ENCODE measurements around the gene CTU2. TPM values are rescaled to one million over a fixed set of nuclear protein-coding genes. Genes with fewer than 3 reads are reported as not detected.
A peak's percentile ranks its signal among the peaks of the same experiment; 100 is the strongest.

CTU2 gene
- total and polyA plus RNA-seq, 10 of the 15 experiments (the other 5 are each of a cell fraction or from before 2014, with no cell fraction given): 0.32 to 44.5 (median 18.2) TPM

DNA sequence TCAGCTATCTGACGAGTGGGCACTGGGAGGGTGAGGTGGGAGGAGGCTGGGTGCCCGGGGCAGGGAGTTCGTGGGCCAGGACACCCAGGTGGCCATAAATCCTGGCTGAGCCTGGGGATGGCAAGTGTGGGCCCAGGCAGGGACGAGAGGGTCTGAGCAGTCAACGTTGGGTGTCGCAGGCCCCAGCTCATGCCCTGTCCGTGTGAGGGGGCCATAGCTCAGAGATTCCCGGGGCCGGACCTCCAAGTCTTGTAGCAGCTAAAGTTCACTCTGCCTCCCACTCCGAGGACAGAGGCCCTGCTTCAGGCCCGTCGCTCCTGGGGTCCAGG is 34.4 kb downstream of the CTU2 start:
- no peak for TF ChIP-seq TCF3 (IDR thresholded peaks at IDR 0.05; ENCODE audit: borderline replicate concordance, insufficient read depth, low read depth, low read length)
- TF ChIP-seq POLR2A (IDR thresholded peaks at IDR 0.05; ENCODE audit: low read depth, low read length): 0 out of 2 replicates have a peak, but pooled peaks have one; percentile 23
- TF ChIP-seq NR2C1 (IDR thresholded peaks at IDR 0.05): no peak
- H3K4me1 ChIP-seq (ENCODE audit: control insufficient read depth, insufficient read depth, low read length): peaks cover 9% of the 10 kb centered on the region
- DNase-seq (ENCODE audit: low read depth, low spot score): no peak
- H3K27me3 ChIP-seq (replicated peaks in 1 of 2; ENCODE audit: control insufficient read depth in 2 of 2, insufficient read depth in 2 of 2, low read length in 1 of 2): no peaks in the 10 kb centered on the region
- H3K36me3 ChIP-seq (ENCODE audit: control insufficient read depth in 2 of 2, insufficient read depth in 2 of 2, low read length in 1 of 2): peaks cover 4 to 36% of the 10 kb centered on the region in 2 experiments; a peak in 3 of 4 replicates
- H3K9ac ChIP-seq (ENCODE audit: control insufficient read depth, insufficient read depth, low read length): no peak overlapping the region
- 84% methylated on average over 12 of the region's 12 CpGs for WGBS (ENCODE audit: insufficient coverage, insufficient replicate concordance, low lambda C conversion rate, missing lambda C conversion rate)
- CTCF ChIA-PET: interaction anchor here (0.6 kb wide), 1 partner anchor 10 kb away, joined by 4 read pairs; no protein-coding TSS in a partner anchor
- H3K79me2 ChIP-seq (ENCODE audit: control insufficient read depth, insufficient read depth, low read length): no peaks in the 10 kb centered on the region; the same call in none of the 2 replicates
- no peak overlapping the region for H3K4me2 ChIP-seq (ENCODE audit: control insufficient read depth, insufficient read depth)
- no TSS peak for BruUV-seq (replicated peaks)
- H3K9me3 ChIP-seq (replicated peaks; ENCODE audit: control insufficient read depth, insufficient read depth, low read length): no peaks in the 10 kb centered on the region
- no peak overlapping the region for H3K4me3 ChIP-seq
- no peak overlapping the region for H3K27ac ChIP-seq (ENCODE audit: control insufficient read depth, insufficient read depth)
- intact Hi-C loops (cut with micrococcal nuclease; ENCODE audit: unreplicated experiment) (loop anchor here (10.0 kb wide), 1 partner anchor 474 kb away; the partner anchor contains the start of gene ZNF778), in situ Hi-C loops (cut with MboI) (no loop called here)
- no peak for ATAC-seq
- H4K20me1 ChIP-seq (ENCODE audit: control insufficient read depth, insufficient read depth): no peaks in the 10 kb centered on the region
- H2AFZ ChIP-seq (ENCODE audit: control insufficient read depth, low read depth, low read length): no peak overlapping the region
- POLR2A ChIA-PET: no interaction called here
- RAD21 ChIA-PET (ENCODE audit: unreplicated experiment): no interaction called here
- SMC1A ChIA-PET (ENCODE audit: uncharacterized antibody, unreplicated experiment): no interaction called here
- no peak for FAIRE-seq

- in situ Hi-C loops (cut with MboI): no loop called here
- Histone ChIP-seq H3K4me2 (ENCODE audit: control insufficient read depth, insufficient read depth) (no peak overlapping the region), H3K79me2 (ENCODE audit: control insufficient read depth, insufficient read depth, low read length) (no peaks in the 10 kb centered on the region; the same call in none of the 2 replicates), H3K9ac (ENCODE audit: control insufficient read depth, insufficient read depth, low read length) (no peak overlapping the region), H2AFZ (ENCODE audit: control insufficient read depth, low read depth, low read length) (no peak overlapping the region), H3K27me3 (replicated peaks in 1 of 2; ENCODE audit: control insufficient read depth in 2 of 2, insufficient read depth in 2 of 2, low read length in 1 of 2) (no peaks in the 10 kb centered on the region), H3K9me3 (replicated peaks; ENCODE audit: control insufficient read depth, insufficient read depth, low read length) (no peaks in the 10 kb centered on the region), H4K20me1 (ENCODE audit: control insufficient read depth, insufficient read depth) (no peaks in the 10 kb centered on the region), H3K27ac (ENCODE audit: control insufficient read depth, insufficient read depth) (no peak overlapping the region), H3K4me3 (no peak overlapping the region), H3K36me3 (ENCODE audit: control insufficient read depth in 2 of 2, insufficient read depth in 2 of 2, low read length in 1 of 2) (peaks cover 4 to 32% of the 10 kb centered on the region in 2 experiments; a peak in 3 of 4 replicates), H3K4me1 (ENCODE audit: control insufficient read depth, insufficient read depth, low read length) (peaks cover 14% of the 10 kb centered on the region)
- ChIA-PET SMC1A (ENCODE audit: uncharacterized antibody, unreplicated experiment) (no interaction called here), POLR2A (no interaction called here), CTCF (interaction anchor here (0.6 kb wide), 1 partner anchor 11 kb away, joined by 4 read pairs; no protein-coding TSS in a partner anchor), RAD21 (ENCODE audit: unreplicated experiment) (no interaction called here)
- no peak for ATAC-seq
- no peak for TF ChIP-seq POLR2A (IDR thresholded peaks at IDR 0.05; ENCODE audit: low read depth, low read length)
- no peak for TF ChIP-seq CHD4 (IDR thresholded peaks at IDR 0.05)
- TF ChIP-seq KLF5 (IDR thresholded peaks at IDR 0.05; ENCODE audit: partially characterized antibody): no peak
- TF ChIP-seq BRCA1 (IDR thresholded peaks at IDR 0.05; ENCODE audit: low read depth, low read length): no peak
- no peak for TF ChIP-seq RELB (IDR thresholded peaks at IDR 0.05; ENCODE audit: low read depth)
- TF ChIP-seq NBN (IDR thresholded peaks at IDR 0.05): no peak
- no peak for TF ChIP-seq HCFC1 (IDR thresholded peaks at IDR 0.05; ENCODE audit: low read length)
- no peak for FAIRE-seq
- intact Hi-C loops (cut with micrococcal nuclease; ENCODE audit: unreplicated experiment): loop anchor here (10.0 kb wide), 1 partner anchor 473 kb away; the partner anchor contains the start of gene ZNF778
- WGBS (ENCODE audit: insufficient coverage, insufficient replicate concordance, low lambda C conversion rate, missing lambda C conversion rate): 83% methylated on average over 15 of the region's 17 CpGs
- BruUV-seq (replicated peaks): no TSS peak
- DNase-seq (ENCODE audit: low read depth, low spot score): no peak
Measured at GRCh38 chr16:88741368-88741767, 35.1 kb downstream of the CTU2 start.

Data from GM12878 (cell line).